ENCODE results near the gene VPS4B.

The VPS4B gene

GRCh38 chr18:63440219-63440618 lies 17.9 kb upstream of the VPS4B start:
- ChIA-PET CTCF (interaction anchor here (0.6 to 7.8 kb wide), 31 partner anchors 7 to 854 kb away, joined by 3 to 125 read pairs (median 5); partner anchors contain the start of gene KDSR), POLR2A (no interaction called here)
- DNase-seq (ENCODE audit: low read depth, low spot score): no peak

GRCh38 chr18:63439334-63439733 lies 17.1 kb upstream of the VPS4B start:
- no peak overlapping the region for H3K4me3 ChIP-seq (ENCODE audit: low read depth, low read length)
- CTCF ChIA-PET: interaction anchor here (0.7 to 7.8 kb wide), 55 partner anchors 8 to 853 kb away, joined by 3 to 125 read pairs (median 4); partner anchors contain the start of genes KDSR and VPS4B
- DNase-seq (ENCODE audit: low read depth, low spot score): no peak
- POLR2A ChIA-PET: interaction anchor here (0.6 to 1.0 kb wide), 2 partner anchors 17 to 74 kb away, joined by 3 read pairs; partner anchors contain the start of gene VPS4B
- TF ChIP-seq CTCF (IDR thresholded peaks at IDR 0.05; ENCODE audit: insufficient read depth, low read length, missing control alignments): peak; percentile 69

More at GRCh38 chr18:63440219-63440618, 17.9 kb upstream of the VPS4B start:
- no peak overlapping the region for H3K4me3 ChIP-seq (ENCODE audit: low read depth, low read length)
- TF ChIP-seq CTCF (IDR thresholded peaks at IDR 0.05; ENCODE audit: insufficient read depth, low read length, missing control alignments): no peak

GRCh38 chr18:63438181-63438580 lies 15.9 kb upstream of the VPS4B start:
- ChIA-PET POLR2A (interaction anchor here (1.0 kb wide), 1 partner anchor 72 kb away, joined by 3 read pairs; no protein-coding TSS in a partner anchor), CTCF (interaction anchor here (0.7 to 7.8 kb wide), 33 partner anchors 7 to 428 kb away, joined by 3 to 125 read pairs (median 7); partner anchors contain the start of gene VPS4B)
- no peak for TF ChIP-seq CTCF (IDR thresholded peaks at IDR 0.05; ENCODE audit: insufficient read depth, low read length, missing control alignments)
- H3K4me3 ChIP-seq (ENCODE audit: low read depth, low read length): no peak overlapping the region
- DNase-seq (ENCODE audit: low read depth, low spot score): no peak

GRCh38 chr18:63433334-63433866 lies 11.1 kb upstream of the VPS4B start:
- ChIA-PET POLR2A (no interaction called here), CTCF (interaction anchor here (2.0 kb wide), 1 partner anchor 10 kb away, joined by 9 read pairs; no protein-coding TSS in a partner anchor)
- DNase-seq (ENCODE audit: low read depth, low spot score): no peak
- no peak overlapping the region for H3K4me3 ChIP-seq (ENCODE audit: low read depth, low read length)
- TF ChIP-seq CTCF (IDR thresholded peaks at IDR 0.05; ENCODE audit: insufficient read depth, low read length, missing control alignments): no peak

GRCh38 chr18:63431180-63431579 lies 8.9 kb upstream of the VPS4B start:
- DNase-seq (ENCODE audit: low read depth, low spot score): no peak
- ChIA-PET CTCF (interaction anchor here (2.1 kb wide), 1 partner anchor 8 kb away, joined by 14 read pairs; no protein-coding TSS in a partner anchor), POLR2A (no interaction called here)
- H3K4me3 ChIP-seq (ENCODE audit: low read depth, low read length): no peak overlapping the region
- TF ChIP-seq CTCF (IDR thresholded peaks at IDR 0.05; ENCODE audit: insufficient read depth, low read length, missing control alignments): no peak

- ChIA-PET POLR2A (no interaction called here), CTCF (interaction anchor here (0.6 to 2.1 kb wide), 2 partner anchors 9 to 27 kb away, joined by 3 to 14 read pairs; no protein-coding TSS in a partner anchor)
- no peak overlapping the region for H3K4me3 ChIP-seq (ENCODE audit: low read depth, low read length)
- no peak for DNase-seq (ENCODE audit: low read depth, low spot score)
- TF ChIP-seq CTCF (IDR thresholded peaks at IDR 0.05; ENCODE audit: insufficient read depth, low read length, missing control alignments): no peak
Observed at GRCh38 chr18:63430526-63430925, 8.2 kb upstream of the VPS4B start.
